ENCODE measurements around the gene MYO16. TPM values are rescaled to one million over a fixed set of nuclear protein-coding genes. Genes with fewer than 3 reads are reported as not detected.

MYO16 gene
- total RNA-seq, 1 experiment from 2014 or later: 0.49 TPM

DNA sequence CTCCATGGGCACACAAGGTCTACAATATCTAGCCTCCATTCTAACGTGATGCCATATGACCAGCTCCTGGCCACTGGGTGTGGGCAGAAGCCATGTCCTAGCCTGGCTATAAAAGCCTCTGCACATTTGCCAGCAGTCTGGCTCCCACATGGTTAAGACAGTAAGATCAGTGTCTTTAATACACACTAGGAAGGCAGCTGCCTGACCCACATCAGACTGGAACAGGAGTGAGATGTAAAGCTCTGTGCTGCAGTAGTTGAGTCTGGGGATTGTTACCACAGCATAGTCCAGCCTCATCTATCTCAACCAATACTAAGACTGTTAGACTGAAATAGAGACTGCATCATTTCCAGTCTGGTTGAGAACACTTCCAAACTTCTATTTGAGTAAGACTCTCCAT lies 623.9 kb downstream of the MYO16 start:
- Histone ChIP-seq H3K4me3 (ENCODE audit: low read depth, low read length, poor library complexity, severe bottlenecking) (no peak overlapping the region), H3K27ac (ENCODE audit: low read depth, low read length, poor library complexity, severe bottlenecking) (no peak overlapping the region), H3K27me3 (replicated peaks; ENCODE audit: insufficient read depth, low read depth, low read length, poor library complexity) (no peaks in the 10 kb centered on the region), H3K9me3 (ENCODE audit: low read depth, low read length, poor library complexity, severe bottlenecking) (peaks cover 3% of the 10 kb centered on the region), H3K36me3 (ENCODE audit: insufficient read depth, low read length, poor library complexity, severe bottlenecking) (no peaks in the 10 kb centered on the region), H3K4me1 (ENCODE audit: insufficient read depth, low read length, poor library complexity, severe bottlenecking) (peaks cover 9% of the 10 kb centered on the region)
- TF ChIP-seq, protein P1, sequence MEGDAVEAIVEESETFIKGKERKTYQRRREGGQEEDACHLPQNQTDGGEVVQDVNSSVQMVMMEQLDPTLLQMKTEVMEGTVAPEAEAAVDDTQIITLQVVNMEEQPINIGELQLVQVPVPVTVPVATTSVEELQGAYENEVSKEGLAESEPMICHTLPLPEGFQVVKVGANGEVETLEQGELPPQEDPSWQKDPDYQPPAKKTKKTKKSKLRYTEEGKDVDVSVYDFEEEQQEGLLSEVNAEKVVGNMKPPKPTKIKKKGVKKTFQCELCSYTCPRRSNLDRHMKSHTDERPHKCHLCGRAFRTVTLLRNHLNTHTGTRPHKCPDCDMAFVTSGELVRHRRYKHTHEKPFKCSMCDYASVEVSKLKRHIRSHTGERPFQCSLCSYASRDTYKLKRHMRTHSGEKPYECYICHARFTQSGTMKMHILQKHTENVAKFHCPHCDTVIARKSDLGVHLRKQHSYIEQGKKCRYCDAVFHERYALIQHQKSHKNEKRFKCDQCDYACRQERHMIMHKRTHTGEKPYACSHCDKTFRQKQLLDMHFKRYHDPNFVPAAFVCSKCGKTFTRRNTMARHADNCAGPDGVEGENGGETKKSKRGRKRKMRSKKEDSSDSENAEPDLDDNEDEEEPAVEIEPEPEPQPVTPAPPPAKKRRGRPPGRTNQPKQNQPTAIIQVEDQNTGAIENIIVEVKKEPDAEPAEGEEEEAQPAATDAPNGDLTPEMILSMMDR (conservative IDR thresholded peaks at IDR 0.05; ENCODE audit: low read depth, low read length): no peak
- no peak for TF ChIP-seq EZH2 (IDR thresholded peaks at IDR 0.05; ENCODE audit: borderline replicate concordance, low read depth, low read length, poor library complexity, severe bottlenecking)
- intact Hi-C loops (cut with micrococcal nuclease; ENCODE audit: unreplicated experiment): no loop called here
- CTCF ChIA-PET: no interaction called here
- no peak for DNase-seq (ENCODE audit: low spot score)
- POLR2A ChIA-PET (ENCODE audit: low non-redundant PET): no interaction called here
- BruUV-seq (replicated peaks): no TSS peak

DNA sequence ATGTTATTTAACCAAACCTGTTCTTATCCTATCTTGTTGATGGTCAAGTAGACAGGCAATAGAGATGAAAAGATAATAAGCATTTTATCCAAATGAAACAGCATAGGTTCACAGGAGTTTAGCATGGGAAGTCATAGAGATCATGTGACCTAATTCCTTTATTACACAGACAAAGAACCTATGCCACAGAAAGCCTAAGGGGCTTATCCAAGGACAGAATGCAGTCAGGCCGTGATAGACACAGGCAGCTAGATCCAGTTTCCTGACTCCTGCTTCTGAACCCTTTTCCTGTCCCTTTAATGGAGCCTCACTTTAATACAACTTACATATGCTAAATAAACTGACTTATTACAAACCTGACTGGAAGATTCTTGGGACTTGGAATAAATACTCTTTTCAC lies 624.9 kb downstream of the MYO16 start:
- no peaks in the 10 kb centered on the region for H3K27me3 ChIP-seq (replicated peaks; ENCODE audit: insufficient read depth, low read depth, low read length, poor library complexity)
- no peak overlapping the region for H3K4me3 ChIP-seq (ENCODE audit: low read depth, low read length, poor library complexity, severe bottlenecking)
- no peaks in the 10 kb centered on the region for H3K9me3 ChIP-seq (ENCODE audit: low read depth, low read length, poor library complexity, severe bottlenecking)
- POLR2A ChIA-PET (ENCODE audit: low non-redundant PET): no interaction called here
- no TSS peak for BruUV-seq (replicated peaks)
- DNase-seq (ENCODE audit: low spot score): no peak
- CTCF ChIA-PET: no interaction called here
- H3K36me3 ChIP-seq (ENCODE audit: insufficient read depth, low read length, poor library complexity, severe bottlenecking): no peaks in the 10 kb centered on the region
- TF ChIP-seq EZH2 (IDR thresholded peaks at IDR 0.05; ENCODE audit: borderline replicate concordance, low read depth, low read length, poor library complexity, severe bottlenecking): no peak
- TF ChIP-seq, protein P1 (conservative IDR thresholded peaks at IDR 0.05; ENCODE audit: low read depth, low read length): no peak
- intact Hi-C loops (cut with micrococcal nuclease; ENCODE audit: unreplicated experiment): no loop called here
- peaks cover 9% of the 10 kb centered on the region for H3K4me1 ChIP-seq (ENCODE audit: insufficient read depth, low read length, poor library complexity, severe bottlenecking)
- no peak overlapping the region for H3K27ac ChIP-seq (ENCODE audit: low read depth, low read length, poor library complexity, severe bottlenecking)

DNA sequence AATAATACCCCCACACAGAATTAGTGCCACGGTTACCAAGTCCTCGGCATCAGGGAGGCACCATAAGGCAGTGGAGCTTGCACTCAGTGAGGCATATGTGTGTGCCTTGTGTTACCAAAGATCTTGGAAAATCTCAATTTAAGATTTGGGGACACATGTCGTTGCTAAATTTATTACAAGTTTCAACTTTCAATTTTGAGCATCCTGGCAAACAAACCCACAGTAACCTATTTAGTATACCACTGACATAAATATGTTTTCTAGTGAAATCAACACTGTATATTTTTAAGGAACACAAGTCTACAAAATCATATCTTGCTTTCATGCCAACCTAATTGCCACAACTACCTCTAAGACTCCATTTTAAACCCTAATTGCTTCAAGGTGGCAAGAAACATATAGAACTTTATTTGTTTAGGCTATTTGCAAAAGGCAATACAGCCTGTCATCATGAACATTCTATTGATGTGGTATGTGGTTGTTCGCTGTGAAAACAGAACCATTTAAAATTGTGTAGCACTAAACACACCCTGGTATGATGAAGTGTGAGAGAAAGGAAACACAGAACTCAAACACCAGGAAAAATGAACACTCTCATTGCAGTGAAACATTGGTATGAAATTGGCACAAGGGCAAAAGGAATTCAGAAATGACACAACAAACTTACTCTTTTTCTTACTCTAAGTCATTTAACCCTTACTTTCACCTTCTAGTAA lies 625.9 kb downstream of the MYO16 start:
- ChIA-PET CTCF (no interaction called here), POLR2A (ENCODE audit: low non-redundant PET) (no interaction called here)
- H3K4me3 ChIP-seq (ENCODE audit: low read depth, low read length, poor library complexity, severe bottlenecking): no peak overlapping the region
- no peaks in the 10 kb centered on the region for H3K27me3 ChIP-seq (replicated peaks; ENCODE audit: insufficient read depth, low read depth, low read length, poor library complexity)
- peaks cover 9% of the 10 kb centered on the region for H3K4me1 ChIP-seq (ENCODE audit: insufficient read depth, low read length, poor library complexity, severe bottlenecking)
- DNase-seq (ENCODE audit: low spot score): no peak
- no TSS peak for BruUV-seq (replicated peaks)
- intact Hi-C loops (cut with micrococcal nuclease; ENCODE audit: unreplicated experiment): no loop called here
- H3K27ac ChIP-seq (ENCODE audit: low read depth, low read length, poor library complexity, severe bottlenecking): no peak overlapping the region
- TF ChIP-seq, protein P1 (conservative IDR thresholded peaks at IDR 0.05; ENCODE audit: low read depth, low read length): no peak
- TF ChIP-seq EZH2 (IDR thresholded peaks at IDR 0.05; ENCODE audit: borderline replicate concordance, low read depth, low read length, poor library complexity, severe bottlenecking): no peak
- H3K36me3 ChIP-seq (ENCODE audit: insufficient read depth, low read length, poor library complexity, severe bottlenecking): no peaks in the 10 kb centered on the region
- H3K9me3 ChIP-seq (ENCODE audit: low read depth, low read length, poor library complexity, severe bottlenecking): no peaks in the 10 kb centered on the region
